AG08395 (cell line): ENCODE data around the gene SPTBN5.

ENCODE experiments used
- DNase-seq: peaks from one replicate; pipeline ENCODE4 v3.0.0; 2012; ENCODE audit warnings: mixed read lengths, low spot score

The SPTBN5 gene

GRCh38 chr15:41865490-41866055 is 28.3 kb downstream of the SPTBN5 start:
- no peak for DNase-seq

GRCh38 chr15:41862515-41863116 is 31.2 kb downstream of the SPTBN5 start:
- DNase-seq = no peak

DNA sequence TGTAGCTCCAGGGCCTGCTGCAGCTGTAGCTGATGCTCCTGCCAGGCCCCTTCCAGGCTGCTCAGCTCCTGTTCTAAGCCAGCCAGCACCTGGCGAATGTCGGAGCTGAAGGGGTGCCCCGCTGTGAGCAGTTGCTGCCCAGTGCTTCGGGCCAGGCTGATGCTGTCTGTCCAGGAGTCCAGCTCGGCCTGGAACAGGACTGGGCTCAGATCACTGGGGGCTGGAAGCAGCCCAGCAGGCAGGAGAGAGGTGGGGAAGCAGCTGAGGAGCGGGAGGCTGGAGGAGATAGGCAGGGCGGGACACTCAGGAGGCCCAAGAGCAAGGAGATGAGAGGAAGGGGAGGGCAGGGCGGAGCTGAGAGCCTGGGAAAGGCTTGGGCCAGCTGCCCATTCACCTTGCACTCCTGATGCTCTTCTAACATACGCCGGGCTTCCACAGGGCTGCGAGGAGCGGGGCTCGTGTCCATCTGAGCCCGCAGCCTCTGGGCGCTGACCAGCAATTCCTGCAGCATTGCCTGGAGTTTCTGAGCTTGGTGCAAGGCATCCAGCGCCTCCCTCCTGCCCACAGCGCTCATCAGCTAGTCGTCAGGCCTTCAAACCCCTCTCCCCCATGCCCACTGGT is 32.0 kb downstream of the SPTBN5 start:
- DNase-seq = no peak

DNA sequence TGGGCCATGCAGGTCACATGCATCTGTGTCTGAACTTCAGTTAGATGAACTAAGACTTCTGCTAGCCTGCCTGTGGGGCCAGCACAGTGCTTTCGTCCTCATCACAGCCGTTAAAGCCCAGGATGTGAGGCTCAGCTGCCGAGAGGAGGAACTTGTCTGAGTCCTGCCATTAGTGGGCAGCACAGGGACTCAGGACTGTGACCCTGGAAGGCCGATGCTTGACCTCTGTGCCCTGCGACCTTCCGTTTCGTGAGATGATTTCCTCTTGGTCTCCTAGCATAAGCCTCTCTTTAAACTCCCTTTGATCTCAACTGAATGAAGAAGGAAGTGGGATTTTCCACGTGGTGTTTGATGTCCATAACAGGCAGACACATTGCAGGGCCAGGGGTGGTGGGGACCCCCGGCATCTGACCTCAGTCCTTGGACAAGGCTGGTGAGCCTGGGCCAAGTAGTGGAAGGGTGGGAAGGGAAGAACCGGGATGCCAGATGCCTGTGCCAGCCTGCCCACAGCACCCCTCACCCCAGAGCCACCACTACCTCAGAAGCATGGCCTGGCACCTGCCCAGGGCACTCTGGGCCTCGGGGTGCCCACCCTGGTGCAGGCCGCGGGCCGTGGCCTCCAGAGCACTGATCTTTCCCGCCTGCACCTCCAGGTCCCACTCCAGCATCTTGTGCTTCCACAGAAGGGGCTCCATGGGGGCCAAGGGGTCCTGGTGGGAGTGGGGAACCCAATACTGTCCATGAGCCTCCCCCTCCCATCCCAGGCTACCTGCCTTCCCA is 33.6 kb downstream of the SPTBN5 start:
- DNase-seq = no peak

DNA sequence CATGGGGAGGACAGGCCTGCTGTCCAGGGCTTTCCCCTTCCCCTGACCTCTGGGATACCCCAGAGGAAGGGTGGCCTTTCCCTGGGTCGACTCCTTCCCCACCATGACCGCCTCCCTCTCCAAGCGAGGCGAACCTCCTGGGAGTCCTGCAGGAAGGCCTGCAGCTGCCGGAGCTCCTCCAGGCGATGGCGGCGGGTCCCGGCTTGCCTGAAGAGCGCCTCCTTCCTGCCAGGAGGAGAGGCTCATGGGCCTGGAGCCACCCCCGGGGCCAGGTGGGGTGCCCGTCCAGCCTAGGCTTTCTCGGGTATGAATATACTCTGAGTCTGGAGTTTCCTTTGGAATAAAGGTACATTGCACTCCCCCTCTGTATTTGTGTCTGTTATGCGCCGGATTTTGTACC is 35.1 kb downstream of the SPTBN5 start:
- DNase-seq = no peak

GRCh38 chr15:41857316-41857715 is 36.5 kb downstream of the SPTBN5 start:
- no peak for DNase-seq

DNA sequence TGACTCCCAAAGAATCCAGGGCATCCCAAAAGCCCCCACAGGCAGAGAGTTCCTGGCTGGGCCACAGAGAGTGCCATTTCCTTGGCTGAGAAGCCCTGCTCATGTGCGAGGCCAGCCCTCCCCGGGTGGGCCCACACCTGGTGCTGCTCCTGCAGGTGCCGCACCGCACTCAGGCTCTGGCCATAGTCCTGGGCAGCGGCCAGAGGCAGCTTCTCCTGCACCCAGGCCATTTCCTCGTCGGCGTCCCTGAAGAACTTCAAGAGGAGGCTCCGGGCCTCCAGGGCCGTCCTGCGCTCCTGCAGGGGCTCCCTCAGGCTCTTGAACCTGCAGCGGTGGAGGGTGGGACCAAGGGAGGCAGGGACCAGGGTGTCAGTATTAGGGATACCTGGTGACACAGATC is 37.1 kb downstream of the SPTBN5 start:
- DNase-seq = no peak

GRCh38 chr15:41856262-41856661 is 37.6 kb downstream of the SPTBN5 start:
- DNase-seq = no peak

DNA sequence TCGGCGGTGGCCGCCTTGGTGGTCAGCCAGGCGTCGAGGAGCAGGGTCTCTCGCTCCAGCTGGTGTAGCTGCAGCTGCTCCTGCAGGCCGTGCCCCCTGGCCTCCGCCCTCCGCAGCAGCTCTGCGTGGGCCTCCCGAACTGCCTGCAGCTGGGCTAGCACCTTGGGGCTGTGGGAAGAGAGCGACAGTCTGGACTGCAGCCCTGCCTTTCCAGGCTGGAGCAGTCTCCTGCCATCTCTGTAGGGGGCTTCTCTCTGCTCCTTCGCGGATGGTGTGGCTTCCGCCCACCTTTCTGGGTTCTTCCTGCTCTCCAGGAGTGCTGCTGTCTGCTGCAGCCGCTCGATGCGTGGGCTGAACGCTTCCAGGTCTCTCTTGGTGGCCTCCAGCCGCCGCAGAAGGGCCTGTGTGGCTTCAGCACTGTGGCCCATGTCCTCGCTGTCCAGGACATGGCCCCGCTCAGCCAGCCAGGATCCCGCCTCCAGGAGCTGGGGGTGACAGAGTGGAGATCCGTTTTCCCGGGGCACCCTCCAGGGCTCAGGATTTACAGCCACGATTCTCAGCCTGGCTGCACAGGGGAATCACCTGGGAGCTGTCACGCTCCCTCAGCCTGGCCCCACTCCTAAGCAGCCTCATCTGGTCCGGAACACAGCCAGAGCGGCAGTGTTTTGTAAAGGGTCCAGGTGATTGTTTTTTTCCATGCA is 38.4 kb downstream of the SPTBN5 start:
- no peak for DNase-seq

DNA sequence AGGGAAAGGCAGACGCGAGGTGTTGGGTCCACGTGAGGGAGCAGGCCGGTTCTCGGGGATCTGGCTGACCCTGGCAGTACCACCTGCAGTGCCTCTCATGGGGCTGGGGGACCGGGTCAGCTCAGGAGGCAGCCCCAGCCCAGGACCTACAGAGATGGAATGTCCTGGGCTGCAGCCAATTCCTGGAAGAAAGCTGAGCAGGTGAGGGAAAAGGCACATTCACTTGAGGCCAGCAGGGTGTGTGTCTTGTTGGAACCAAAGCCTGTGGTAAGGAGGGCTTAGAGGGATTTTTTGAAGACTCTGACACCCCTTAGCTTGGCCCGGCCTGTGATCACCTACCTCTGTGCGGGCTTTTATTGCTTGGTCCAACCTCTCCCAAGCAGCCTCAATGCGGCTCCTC is 39.4 kb downstream of the SPTBN5 start:
- no peak for DNase-seq

GRCh38 chr15:41853831-41854230 is 40.0 kb downstream of the SPTBN5 start:
- no peak for DNase-seq

- DNase-seq = no peak
These were observed 40.9 kb downstream of the SPTBN5 start for GRCh38 chr15:41852736-41853590.

GRCh38 chr15:41851755-41852370 is 42.0 kb downstream of the SPTBN5 start:
- no peak for DNase-seq

DNA sequence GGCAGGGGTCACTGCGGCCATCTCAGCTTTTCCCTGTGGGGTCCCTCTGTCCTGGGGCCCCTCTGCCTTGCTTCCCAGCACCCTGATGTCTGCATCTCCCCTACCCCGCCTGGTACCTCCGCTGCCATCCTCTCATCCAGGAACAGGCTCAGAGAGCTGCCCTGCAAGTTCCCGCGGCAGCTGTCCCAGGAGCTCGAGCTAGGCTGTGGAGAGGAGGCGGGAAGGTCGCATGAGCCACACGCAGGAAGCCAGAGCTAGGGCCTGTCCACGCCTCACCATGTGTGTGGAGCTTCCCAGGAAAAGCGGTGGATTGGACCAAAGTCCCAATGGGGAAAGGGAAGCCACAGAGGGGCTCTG is 42.7 kb downstream of the SPTBN5 start:
- DNase-seq = no peak

DNA sequence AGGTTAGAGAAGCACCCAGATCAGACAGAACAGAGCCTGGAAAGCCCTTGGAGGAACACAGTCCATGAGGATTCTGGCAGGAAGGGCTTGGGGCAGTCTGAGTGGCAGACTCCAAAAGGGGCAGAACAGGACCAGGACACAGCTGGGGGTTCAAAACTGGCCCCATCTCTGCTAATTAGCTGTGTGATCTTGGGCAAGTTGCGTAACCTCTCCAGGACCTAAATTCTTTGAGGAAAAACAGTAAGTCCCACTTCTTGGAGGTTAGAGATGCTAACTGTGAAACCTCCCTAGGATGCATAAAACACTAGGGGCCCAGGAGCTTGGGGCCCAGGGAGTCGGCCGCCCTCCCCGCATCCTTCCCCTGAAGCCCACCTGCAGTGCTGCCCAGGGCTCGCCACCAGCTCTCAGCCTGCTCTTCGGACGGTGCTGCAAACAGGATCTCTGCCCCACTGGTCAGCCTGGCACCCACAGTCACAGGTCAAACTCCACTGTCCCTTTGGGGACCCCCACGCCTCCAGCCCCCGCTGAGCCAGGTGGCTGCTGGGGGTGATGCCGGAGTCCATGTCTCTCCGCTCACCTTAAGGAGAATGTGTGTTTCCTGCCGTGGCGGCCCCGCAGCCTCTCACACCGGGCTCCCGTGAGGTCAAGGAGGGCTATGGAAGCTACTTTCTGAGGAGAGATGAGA is 43.2 kb downstream of the SPTBN5 start:
- no peak for DNase-seq

DNA sequence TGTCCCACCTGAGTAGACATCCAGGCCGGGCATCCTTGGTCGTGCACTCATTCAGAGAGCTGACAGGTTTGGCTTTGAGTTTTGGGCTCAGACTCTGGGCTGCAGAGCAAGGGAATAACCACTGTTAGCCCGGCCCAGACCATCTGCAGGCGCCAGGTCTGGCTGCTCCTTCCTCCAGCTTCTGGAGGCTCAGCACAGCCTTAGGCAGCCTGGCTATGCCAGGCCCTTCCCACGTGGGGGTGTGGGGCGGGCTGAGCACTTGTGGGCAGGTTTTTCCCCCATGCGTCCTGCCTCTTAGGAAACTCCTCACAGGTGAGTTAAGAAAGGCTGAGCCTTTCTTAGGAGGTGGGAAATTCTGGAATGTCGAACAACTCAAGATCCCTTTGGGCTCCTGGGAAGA is 44.0 kb downstream of the SPTBN5 start:
- no peak for DNase-seq

GRCh38 chr15:41849204-41849603 is 44.6 kb downstream of the SPTBN5 start:
- DNase-seq = no peak

DNA sequence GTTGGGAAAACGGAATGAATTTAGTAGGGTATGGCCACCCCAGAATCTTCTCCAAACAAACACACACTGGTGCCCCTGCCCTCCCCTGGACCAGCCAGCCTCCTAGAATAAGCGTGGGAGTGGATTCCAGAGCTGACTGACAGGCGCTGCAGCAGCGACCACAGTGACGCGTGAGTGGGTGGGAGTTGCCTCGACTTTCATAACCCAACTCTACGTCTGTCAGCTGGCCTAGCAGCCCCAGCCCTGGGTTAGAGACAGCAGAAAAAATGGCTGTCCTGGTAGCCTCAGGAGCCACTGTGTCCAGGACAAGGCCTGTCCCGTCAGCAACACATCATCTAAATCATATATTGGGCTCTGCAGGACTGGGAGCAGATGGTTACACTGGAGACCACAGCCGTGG is 45.2 kb downstream of the SPTBN5 start:
- DNase-seq = no peak

DNA sequence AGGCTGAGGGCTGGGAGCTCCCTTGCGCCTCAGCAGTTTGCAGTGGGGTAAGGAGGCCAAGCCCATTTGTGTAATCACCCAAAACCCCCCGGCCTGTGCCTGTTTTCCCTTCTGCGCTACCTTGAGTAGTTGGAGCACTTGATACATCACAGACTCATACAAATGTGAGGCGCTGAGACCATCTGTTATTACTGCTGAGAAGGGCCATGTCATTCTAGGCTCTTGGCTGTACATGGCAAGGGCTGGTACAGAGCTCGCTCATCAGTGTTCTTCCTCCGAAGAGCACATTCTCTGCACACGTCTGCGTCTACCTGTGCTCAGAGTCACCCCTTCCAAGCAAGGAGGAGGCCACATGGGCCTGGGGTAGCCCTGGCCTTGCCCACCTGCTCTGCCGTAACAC is 45.9 kb downstream of the SPTBN5 start:
- DNase-seq = no peak

- no peak for DNase-seq
These were observed 46.6 kb downstream of the SPTBN5 start for GRCh38 chr15:41847206-41847605.

GRCh38 chr15:41844814-41845213 is 49.0 kb downstream of the SPTBN5 start:
- DNase-seq = no peak
